Activated CD4-positive, alpha-beta T cell treated with anti-CD3 and anti-CD28 coated beads for 36 hours (primary cell): ENCODE results near the gene RGS7. TPM values are rescaled to one million over a fixed set of nuclear protein-coding genes. Genes with fewer than 3 reads are reported as not detected.
A peak's percentile ranks its signal among the peaks of the same experiment; 100 is the strongest.

ENCODE experiments used
- ATAC-seq: fragments of 200-7000 bp; cut with Tn5 transposase; one replicate; pipeline ENCODE4 v1.10.0; 2021; ENCODE audit warnings: mild to moderate bottlenecking, moderate library complexity
- CTCF ChIA-PET: fragments of 350-600 bp; sonication (Branson Sonifier 250); formaldehyde crosslinking; loops from one replicate; lab custom pipeline; 2021; ENCODE audit warnings: antibody characterized with exemption; lab: Charles Lee
- POLR2A ChIA-PET: fragments of 350-600 bp; sonication (Branson Sonifier 250); formaldehyde crosslinking; loops from one replicate; lab custom pipeline; 2021; ENCODE audit warnings: antibody characterized with exemption, inconsistent platforms; lab: Charles Lee
- DNase-seq: peaks from one replicate; pipeline ENCODE4 v3.0.0-alpha.2; 2020
- H3K27ac Mint-ChIP-seq: one replicate; pipeline ENCODE4 v1.8.0; 2021; ENCODE audit warnings: mixed read lengths
- H3K27me3 Mint-ChIP-seq: one replicate; pipeline ENCODE4 v1.8.0; 2021; ENCODE audit warnings: mixed read lengths
- H3K36me3 Mint-ChIP-seq: one replicate; pipeline ENCODE4 v1.8.0; 2021; ENCODE audit warnings: low read depth, mixed read lengths
- H3K4me1 Mint-ChIP-seq: one replicate; pipeline ENCODE4 v1.8.0; 2021; ENCODE audit warnings: mixed read lengths
- H3K4me3 Mint-ChIP-seq: one replicate; pipeline ENCODE4 v1.8.0; 2021; ENCODE audit warnings: mild to moderate bottlenecking, moderate library complexity, mixed read lengths
- H3K9me3 Mint-ChIP-seq: one replicate; pipeline ENCODE4 v1.8.0; 2021; ENCODE audit warnings: low read depth, mixed read lengths
- intact Hi-C, 2 experiments: fragments of 100-400 bp; cut with DNase I in 1 of 2; cut with micrococcal nuclease in 1 of 2; formaldehyde crosslinking; loops; one replicate each; pipeline versions ENCODE4 v1.14.2 to v1.15.1; 2022 to 2024; cut with DNase I, micrococcal nuclease
- total RNA-seq, 2 experiments: library from RNA; stranded (reverse); gene quantifications; one replicate each; pipeline ENCODE4 v1.2.3, GENCODE V29; 2021

The RGS7 gene
- total RNA-seq: not detected

DNA sequence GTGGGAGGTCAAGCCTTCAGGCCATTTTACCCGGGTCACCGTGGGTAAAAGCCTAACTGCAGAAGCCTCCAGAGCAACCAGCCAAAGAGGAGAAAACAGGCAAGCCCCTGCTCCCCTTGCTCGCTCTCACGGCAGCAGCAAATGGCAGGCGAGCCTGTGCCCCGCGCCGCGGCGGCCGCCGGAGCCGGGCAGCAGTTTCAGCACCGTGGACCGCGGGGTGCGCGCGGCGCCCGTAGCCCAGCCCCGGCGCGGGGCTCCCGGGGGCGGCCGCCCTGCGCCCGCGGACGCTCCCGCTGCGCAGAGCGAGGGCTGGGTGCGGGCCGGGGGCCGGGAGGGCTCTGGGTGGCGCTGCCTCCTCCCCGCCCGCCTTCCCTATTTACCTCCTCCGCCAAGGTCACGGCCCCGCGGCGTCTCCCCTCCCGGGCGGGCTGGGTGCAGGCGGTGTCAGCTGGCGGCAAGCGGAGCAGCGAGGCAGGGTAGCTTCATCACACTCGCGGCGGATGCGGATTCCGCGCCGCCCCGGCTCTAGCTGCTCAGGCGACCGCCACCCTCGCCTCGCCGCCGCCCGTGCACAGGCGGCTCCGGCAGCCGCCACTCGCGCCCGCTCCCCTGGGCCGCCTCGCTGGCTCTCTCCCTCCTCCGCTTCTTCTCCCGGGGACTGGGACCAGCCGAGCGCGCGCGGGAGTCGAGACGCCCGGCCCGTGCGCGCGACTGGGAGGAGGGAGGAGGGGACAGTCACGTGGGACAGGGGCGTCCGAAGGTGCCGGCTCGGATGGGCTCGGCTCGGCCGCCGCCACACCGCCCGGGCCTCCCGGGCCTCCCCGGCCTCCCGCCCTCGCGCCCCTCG lies at the start of gene RGS7:
Gene RGS7, minus strand, starts transcription at position 687 of the 847 bp plus-strand sequence.
- Mint-ChIP-seq H3K4me3 (peak within 1 kb of the TSS; percentile 14), H3K27me3 (peaks cover 37% of the 10 kb centered on the region), H3K27ac (no peak within 1 kb of the TSS), H3K9me3 (no peaks in the 10 kb centered on the region), H3K36me3 (no peaks in the 10 kb centered on the region), H3K4me1 (peaks cover 6% of the 10 kb centered on the region)
- ChIA-PET POLR2A (no interaction called here), CTCF (no interaction called here)
- intact Hi-C loops: no loop called here
- DNase-seq (peak; percentile 38), ATAC-seq (peak; percentile 53)

DNA sequence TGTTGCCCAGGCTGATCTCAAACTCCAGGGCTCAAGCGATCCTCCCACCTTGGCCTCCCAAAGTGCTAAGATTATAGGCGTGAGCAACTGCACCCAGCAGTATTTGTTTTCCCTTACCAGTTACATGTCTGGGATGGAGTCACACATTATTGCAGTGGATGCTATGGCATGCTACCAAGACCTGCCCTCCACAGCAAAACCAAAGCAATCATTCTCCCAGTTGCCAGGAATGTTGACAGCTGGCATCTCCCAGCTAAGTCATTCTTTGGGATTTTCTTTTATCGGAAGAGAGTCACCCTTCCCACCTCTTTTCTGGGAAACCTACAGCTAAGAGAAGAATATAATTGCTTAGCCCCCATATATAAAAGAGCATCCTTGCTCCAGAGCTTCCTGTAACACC lies 49.4 kb upstream of the RGS7 start:
- Mint-ChIP-seq H3K27ac (no peak overlapping the region), H3K4me3 (no peak overlapping the region), H3K4me1 (no peaks in the 10 kb centered on the region), H3K9me3 (no peaks in the 10 kb centered on the region), H3K36me3 (no peaks in the 10 kb centered on the region), H3K27me3 (peaks cover 3% of the 10 kb centered on the region)
- DNase-seq (no peak), ATAC-seq (no peak)
- CTCF ChIA-PET: no interaction called here
- POLR2A ChIA-PET: no interaction called here
- intact Hi-C loops: no loop called here

DNA sequence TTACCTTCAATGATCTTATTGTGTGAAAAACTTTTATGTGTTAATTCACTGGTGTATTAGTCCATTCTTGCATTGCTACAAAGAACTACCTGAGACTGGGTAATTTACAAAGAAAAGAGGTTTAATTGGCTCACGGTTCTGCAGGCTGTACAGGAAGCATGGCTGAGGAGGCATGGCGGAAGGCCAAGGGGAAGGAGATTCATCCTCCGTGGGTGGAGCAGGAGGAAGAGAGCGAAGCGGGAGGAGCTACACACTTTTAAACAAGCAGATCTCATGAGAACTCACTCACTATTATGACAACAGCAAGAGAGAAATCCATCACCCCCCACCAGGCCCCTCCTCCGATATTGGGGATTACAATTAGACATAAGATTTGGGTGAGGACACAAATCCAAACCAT lies 44.2 kb upstream of the RGS7 start:
- peaks cover 1% of the 10 kb centered on the region for H3K27me3 Mint-ChIP-seq
- H3K4me1 Mint-ChIP-seq: no peaks in the 10 kb centered on the region
- no peak for DNase-seq
- H3K27ac Mint-ChIP-seq: no peak overlapping the region
- POLR2A ChIA-PET: no interaction called here
- intact Hi-C loops: no loop called here
- no peaks in the 10 kb centered on the region for H3K9me3 Mint-ChIP-seq
- no peak for ATAC-seq
- H3K4me3 Mint-ChIP-seq: no peak overlapping the region
- no peaks in the 10 kb centered on the region for H3K36me3 Mint-ChIP-seq
- CTCF ChIA-PET: no interaction called here

DNA sequence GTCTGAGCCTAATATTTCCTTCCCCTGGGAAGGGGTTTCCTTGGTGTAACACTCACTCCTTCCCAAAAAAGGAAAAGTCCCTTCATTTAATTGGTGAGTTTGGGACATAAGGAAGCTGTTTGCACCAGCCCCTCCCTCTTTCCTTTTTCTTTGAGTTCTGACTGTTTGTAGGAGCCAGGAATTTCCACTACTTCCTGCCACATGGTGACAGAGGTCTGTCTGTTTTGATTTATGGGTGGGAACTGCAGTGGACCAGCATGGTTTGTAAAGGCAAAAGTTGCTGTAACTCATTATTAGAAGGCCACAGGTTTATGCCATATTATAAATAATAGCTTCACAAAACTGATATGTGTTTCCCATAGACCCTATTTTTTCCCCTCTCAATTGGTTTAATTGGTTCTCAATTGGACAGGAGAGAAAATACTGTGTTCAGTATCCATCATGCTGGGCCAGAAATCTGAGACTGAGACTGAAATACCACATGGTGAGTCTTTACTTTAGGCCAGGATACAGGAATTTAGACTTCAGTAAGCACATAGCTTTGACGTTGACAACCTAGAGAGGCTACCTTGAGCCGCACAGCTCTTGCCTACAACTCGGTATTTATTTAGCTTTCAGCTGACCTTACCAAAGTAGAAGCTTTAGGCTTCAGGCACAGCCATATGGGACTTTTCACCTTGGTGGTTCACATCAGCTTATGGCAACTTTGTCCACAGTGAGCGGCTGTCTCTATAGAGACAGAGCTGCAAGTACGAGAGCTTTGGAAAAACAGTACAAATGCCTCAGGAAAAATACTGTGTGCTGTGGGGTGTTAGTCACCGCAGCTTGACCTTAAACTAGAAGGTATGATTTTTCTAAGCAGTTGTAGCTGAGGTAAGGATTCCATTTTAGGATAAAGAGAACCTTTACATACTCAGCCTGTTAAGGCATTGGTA lies 40.0 kb upstream of the RGS7 start:
- peaks cover 2% of the 10 kb centered on the region for H3K27me3 Mint-ChIP-seq
- no peaks in the 10 kb centered on the region for H3K4me1 Mint-ChIP-seq
- ChIA-PET POLR2A (no interaction called here), CTCF (interaction anchor here (0.8 to 1.6 kb wide), 2 partner anchors 10 to 28 kb away, joined by 4 to 6 read pairs; no protein-coding TSS in a partner anchor)
- no peak overlapping the region for H3K4me3 Mint-ChIP-seq
- no peaks in the 10 kb centered on the region for H3K9me3 Mint-ChIP-seq
- DNase-seq (no peak), ATAC-seq (no peak)
- no peak overlapping the region for H3K27ac Mint-ChIP-seq
- no peaks in the 10 kb centered on the region for H3K36me3 Mint-ChIP-seq
- intact Hi-C loops: no loop called here

DNA sequence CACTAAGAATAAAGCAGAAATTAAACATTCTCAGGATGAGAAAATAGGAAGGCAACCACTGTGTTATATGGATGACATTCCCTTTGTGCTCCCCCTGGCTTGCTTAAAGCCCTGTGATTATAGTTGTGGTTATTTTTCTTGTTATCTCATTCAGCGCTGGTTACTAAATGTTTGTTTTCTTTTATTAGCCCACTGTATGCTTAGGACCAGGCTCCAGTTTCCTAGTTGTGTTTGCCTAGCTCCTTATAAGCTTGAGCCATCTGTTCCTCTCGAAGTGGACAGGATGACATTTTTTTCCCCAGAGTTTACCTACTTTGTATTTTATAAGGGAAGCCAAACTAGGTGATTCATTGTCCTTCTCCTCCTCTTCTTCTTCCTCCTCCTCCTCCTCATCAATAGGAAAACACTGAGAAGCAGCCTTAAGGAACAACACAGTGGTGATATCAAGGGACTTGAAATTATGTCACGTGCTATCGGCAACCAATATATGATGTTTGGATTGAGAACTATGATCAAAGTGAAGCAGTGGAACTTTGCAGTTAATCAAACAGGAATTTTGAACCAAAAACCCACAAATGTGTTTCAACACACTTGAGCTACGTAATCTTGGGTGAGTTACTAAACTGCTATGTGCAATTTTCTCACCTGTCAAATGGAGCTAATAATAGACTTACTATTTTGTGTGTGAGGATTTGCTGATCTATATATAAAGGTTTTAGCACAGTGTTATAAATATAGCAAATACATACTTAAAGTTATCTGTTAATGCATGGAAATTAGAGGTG lies 35.1 kb upstream of the RGS7 start:
- H3K4me3 Mint-ChIP-seq: no peak overlapping the region
- no peak for DNase-seq
- ChIA-PET POLR2A (no interaction called here), CTCF (no interaction called here)
- no peaks in the 10 kb centered on the region for H3K9me3 Mint-ChIP-seq
- no peak overlapping the region for H3K27ac Mint-ChIP-seq
- H3K4me1 Mint-ChIP-seq: no peaks in the 10 kb centered on the region
- H3K27me3 Mint-ChIP-seq: peaks cover 4% of the 10 kb centered on the region
- intact Hi-C loops: no loop called here
- H3K36me3 Mint-ChIP-seq: no peaks in the 10 kb centered on the region
- ATAC-seq: no peak

DNA sequence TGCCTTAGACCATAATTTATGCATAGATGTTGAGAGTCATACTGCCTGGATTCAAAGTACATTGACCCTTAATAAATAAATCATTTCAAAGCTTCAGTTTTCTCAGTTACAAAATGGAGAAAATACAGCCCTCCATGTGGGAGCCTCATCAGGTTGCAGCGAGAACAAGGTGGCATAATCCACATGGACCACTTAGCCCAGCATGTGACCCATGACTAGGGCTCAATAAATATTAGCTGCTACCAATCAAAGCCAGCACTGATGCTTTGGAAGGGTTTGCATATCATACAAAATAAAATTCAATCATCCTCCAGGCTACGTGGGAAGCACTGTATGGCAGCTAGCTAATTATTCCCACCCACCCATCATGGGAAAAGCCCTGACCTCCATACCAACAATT lies 33.5 kb upstream of the RGS7 start:
- CTCF ChIA-PET: interaction anchor here (0.7 kb wide), 1 partner anchor 17 kb away, joined by 4 read pairs; no protein-coding TSS in a partner anchor
- intact Hi-C loops: no loop called here

DNA sequence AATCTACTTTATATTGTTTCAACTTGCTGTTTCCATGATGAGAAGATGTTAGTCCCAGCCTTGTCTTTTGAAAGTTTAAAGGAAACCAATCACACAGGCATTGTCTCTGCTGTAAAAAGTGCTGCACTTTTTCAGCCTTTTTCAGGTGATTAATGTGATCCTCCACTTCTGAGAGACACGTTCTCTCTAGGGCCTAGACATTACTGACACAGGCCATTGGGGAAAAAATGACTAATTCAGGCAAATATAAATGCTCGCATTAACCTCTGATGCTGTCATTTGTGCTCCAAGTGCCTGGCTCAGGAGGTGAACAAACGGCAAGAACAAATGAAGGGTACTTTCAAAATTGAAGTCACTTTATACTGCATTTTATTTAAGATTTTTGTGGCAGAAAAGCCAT lies 32.4 kb upstream of the RGS7 start:
- H3K4me3 Mint-ChIP-seq: no peak overlapping the region
- no peaks in the 10 kb centered on the region for H3K4me1 Mint-ChIP-seq
- no peak for DNase-seq
- ChIA-PET CTCF (interaction anchor here (0.8 kb wide), 1 partner anchor 12 kb away, joined by 3 read pairs; no protein-coding TSS in a partner anchor), POLR2A (no interaction called here)
- no peak overlapping the region for H3K27ac Mint-ChIP-seq
- H3K9me3 Mint-ChIP-seq: no peaks in the 10 kb centered on the region
- intact Hi-C loops: no loop called here
- no peaks in the 10 kb centered on the region for H3K36me3 Mint-ChIP-seq
- peaks cover 2% of the 10 kb centered on the region for H3K27me3 Mint-ChIP-seq
- ATAC-seq: no peak

More for the DNA sequence above, 33.5 kb upstream of the RGS7 start:
- DNase-seq (no peak), ATAC-seq (no peak)
- H3K4me1 Mint-ChIP-seq: no peaks in the 10 kb centered on the region
- H3K9me3 Mint-ChIP-seq: no peaks in the 10 kb centered on the region
- no peak overlapping the region for H3K4me3 Mint-ChIP-seq
- POLR2A ChIA-PET: no interaction called here
- H3K27me3 Mint-ChIP-seq: peaks cover 2% of the 10 kb centered on the region
- H3K36me3 Mint-ChIP-seq: no peaks in the 10 kb centered on the region
- no peak overlapping the region for H3K27ac Mint-ChIP-seq

DNA sequence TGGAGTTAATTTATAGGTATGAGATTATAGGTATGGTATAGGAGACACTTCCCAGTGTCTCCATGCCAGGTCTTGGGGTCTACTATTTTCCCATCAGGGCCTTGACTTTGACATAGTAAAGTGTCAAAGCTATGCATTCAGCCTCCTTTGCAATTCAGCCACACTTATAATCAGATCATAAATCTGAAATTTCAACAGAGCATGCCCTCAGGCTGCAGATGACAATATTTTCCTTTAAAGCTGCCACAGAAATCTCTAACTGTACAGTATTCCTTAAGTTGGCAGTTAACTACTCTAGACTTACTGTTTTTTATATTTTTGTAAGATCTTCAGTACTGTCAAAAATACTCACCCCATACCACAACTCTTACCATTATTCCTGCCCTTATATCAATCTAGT lies 30.2 kb upstream of the RGS7 start:
- POLR2A ChIA-PET: no interaction called here
- CTCF ChIA-PET: interaction anchor here (1.6 kb wide), 1 partner anchor 10 kb away, joined by 6 read pairs; no protein-coding TSS in a partner anchor
- Mint-ChIP-seq H3K27me3 (peaks cover 2% of the 10 kb centered on the region), H3K4me3 (no peak overlapping the region), H3K4me1 (no peaks in the 10 kb centered on the region), H3K9me3 (no peaks in the 10 kb centered on the region), H3K27ac (no peak overlapping the region), H3K36me3 (no peaks in the 10 kb centered on the region)
- intact Hi-C loops: no loop called here
- ATAC-seq: no peak
- DNase-seq: no peak

DNA sequence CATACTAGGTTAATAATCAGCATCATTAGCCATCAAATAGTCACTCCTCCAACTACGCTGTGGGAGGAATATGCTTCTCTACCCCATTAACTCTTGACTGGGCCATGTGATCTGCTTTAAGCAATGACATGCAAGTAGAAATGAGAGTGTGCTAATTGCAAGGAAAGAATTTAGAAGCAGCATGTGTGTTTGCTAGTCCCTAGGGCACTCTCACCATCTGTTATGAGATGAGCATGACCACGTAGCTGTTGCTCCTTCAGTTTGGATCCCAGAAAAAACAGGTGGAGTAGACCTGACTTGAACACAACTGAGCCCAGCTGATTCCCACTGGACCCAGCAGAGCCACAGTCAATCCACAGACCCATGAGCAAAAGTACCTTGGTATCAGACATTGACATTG lies 19.7 kb upstream of the RGS7 start:
- H3K36me3 Mint-ChIP-seq: no peaks in the 10 kb centered on the region
- no peaks in the 10 kb centered on the region for H3K4me1 Mint-ChIP-seq
- H3K9me3 Mint-ChIP-seq: no peaks in the 10 kb centered on the region
- H3K4me3 Mint-ChIP-seq: no peak overlapping the region
- intact Hi-C loops: no loop called here
- POLR2A ChIA-PET: no interaction called here
- CTCF ChIA-PET: interaction anchor here (1.3 kb wide), 1 partner anchor 13 kb away, joined by 3 read pairs; no protein-coding TSS in a partner anchor
- H3K27me3 Mint-ChIP-seq: no peaks in the 10 kb centered on the region
- ATAC-seq (no peak), DNase-seq (no peak)
- no peak overlapping the region for H3K27ac Mint-ChIP-seq

DNA sequence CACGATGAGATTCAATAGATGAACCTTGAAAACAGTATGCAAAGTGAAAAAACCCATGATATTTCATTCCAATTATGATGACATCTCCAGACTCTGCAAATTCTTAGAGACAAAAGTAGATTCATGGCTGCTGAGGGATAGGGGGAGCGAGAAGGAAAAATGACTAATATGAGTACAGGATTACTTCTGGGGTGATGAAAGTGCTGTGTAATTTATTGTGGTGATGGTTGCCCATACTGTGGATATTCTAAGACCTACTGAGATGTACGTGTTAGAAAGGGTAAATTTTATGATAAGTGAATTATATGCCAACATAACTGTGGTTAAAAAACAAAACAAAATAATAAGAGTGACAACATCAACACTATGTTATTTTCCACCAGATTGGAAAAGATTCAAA lies 18.9 kb upstream of the RGS7 start:
- Mint-ChIP-seq H3K27me3 (no peaks in the 10 kb centered on the region), H3K9me3 (no peaks in the 10 kb centered on the region), H3K36me3 (no peaks in the 10 kb centered on the region), H3K27ac (no peak overlapping the region), H3K4me3 (no peak overlapping the region), H3K4me1 (no peaks in the 10 kb centered on the region)
- POLR2A ChIA-PET: no interaction called here
- ATAC-seq (no peak), DNase-seq (no peak)
- CTCF ChIA-PET: no interaction called here
- intact Hi-C loops: no loop called here

DNA sequence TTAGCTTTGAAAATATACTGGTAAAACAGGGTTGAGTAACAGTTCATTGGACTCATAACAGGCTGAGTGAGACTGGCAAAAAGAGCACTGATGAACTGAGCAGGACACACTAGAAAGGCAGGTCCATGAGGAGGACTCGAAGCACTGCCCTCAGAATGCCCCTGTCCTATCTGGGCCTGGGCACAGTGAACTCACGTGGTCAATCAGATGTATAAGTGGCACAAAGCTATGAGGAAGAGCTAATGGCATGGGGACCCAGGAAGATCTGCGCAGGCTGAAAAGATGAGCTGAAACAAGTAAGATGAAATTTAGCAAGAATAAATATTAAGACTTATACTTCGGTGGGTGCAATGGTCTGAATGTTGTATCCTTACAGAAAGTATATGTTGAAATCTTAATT lies 9.2 kb upstream of the RGS7 start:
- intact Hi-C loops: no loop called here
- ATAC-seq (no peak), DNase-seq (no peak)
- H3K4me1 Mint-ChIP-seq: no peaks in the 10 kb centered on the region
- H3K4me3 Mint-ChIP-seq: no peak overlapping the region
- ChIA-PET CTCF (no interaction called here), POLR2A (no interaction called here)
- no peaks in the 10 kb centered on the region for H3K36me3 Mint-ChIP-seq
- H3K9me3 Mint-ChIP-seq: peaks cover 9% of the 10 kb centered on the region
- H3K27me3 Mint-ChIP-seq: peaks cover 7% of the 10 kb centered on the region
- H3K27ac Mint-ChIP-seq: no peak overlapping the region
